Smooth muscle cell (in vitro differentiated cells): ENCODE data around the gene BPIFB1. TPM values are rescaled to one million over a fixed set of nuclear protein-coding genes. Genes with fewer than 3 reads are reported as not detected.

Source experiments
- DNase-seq: peaks from one replicate; lab custom pipeline; 2025; ENCODE audit not compliant: unreplicated experiment; lab: John Stamatoyannopoulos, UW
- H2AFZ ChIP-seq: fragments of 200-600 bp; sonication (generic); 2 replicates; pipeline ENCODE4 v1.6.0; 2016; ENCODE audit warnings: antibody characterized with exemption, low read depth, mild to moderate bottlenecking
- H3F3A ChIP-seq: fragments of 200-600 bp; sonication (generic); 2 replicates; pipeline ENCODE4 v1.6.0; 2017; ENCODE audit warnings: antibody characterized with exemption, low read depth
- H3K27ac ChIP-seq: fragments of 200-600 bp; sonication (generic); 2 replicates; pipeline ENCODE4 v1.5.1; 2016; ENCODE audit warnings: low read depth, mild to moderate bottlenecking
- H3K27me3 ChIP-seq: fragments of 200-600 bp; sonication (generic); 2 replicates; pipeline ENCODE4 v1.6.1; 2016; ENCODE audit warnings: low read depth, mild to moderate bottlenecking
- H3K36me3 ChIP-seq: fragments of 200-600 bp; sonication (generic); 2 replicates; pipeline ENCODE4 v1.5.1; 2016; ENCODE audit warnings: low read depth
- H3K4me1 ChIP-seq: fragments of 200-600 bp; sonication (generic); 2 replicates; pipeline ENCODE4 v1.5.1; 2016; ENCODE audit warnings: low read depth
- H3K4me2 ChIP-seq: fragments of 200-600 bp; sonication (generic); 2 replicates; pipeline ENCODE4 v1.6.0; 2016; ENCODE audit warnings: mild to moderate bottlenecking
- H3K4me3 ChIP-seq: fragments of 200-600 bp; sonication (generic); 2 replicates; pipeline ENCODE4 v1.5.1; 2016; ENCODE audit warnings: mild to moderate bottlenecking
- H3K79me2 ChIP-seq: fragments of 200-600 bp; sonication (generic); 2 replicates; pipeline ENCODE4 v1.6.0; 2016; ENCODE audit warnings: low read depth, mild to moderate bottlenecking
- H3K9ac ChIP-seq: fragments of 200-600 bp; sonication (generic); 2 replicates; pipeline ENCODE4 v1.6.0; 2016; ENCODE audit warnings: low read depth
- H3K9me3 ChIP-seq: fragments of 200-600 bp; sonication (generic); replicated peaks from 2 replicates; pipeline ENCODE4 v1.5.1; 2016; ENCODE audit warnings: low read depth
- H4K20me1 ChIP-seq: fragments of 200-600 bp; sonication (generic); 2 replicates; pipeline ENCODE4 v1.6.0; 2016; ENCODE audit warnings: low read depth
- CTCF ChIP-seq: fragments of 200-600 bp; sonication (generic); IDR thresholded peaks from 2 replicates; pipeline ENCODE4 v1.5.1; 2017; ENCODE audit warnings: borderline replicate concordance, mild to moderate bottlenecking, antibody characterized with exemption; ENCODE audit not compliant: insufficient read depth, poor library complexity, severe bottlenecking
- WGBS: methylation state at CpG from one replicate; pipeline ENCODE4 v1.1.7; 2016; ENCODE audit warnings: low lambda C conversion rate; 5-methylcytosine and 5-hydroxymethylcytosine counted together
- polyA plus RNA-seq: library from polyadenylated mRNA; unstranded; fragments of >200 nt; fragmentation: Nextera tagmentation; extraction: Ambion mirVana; gene quantifications from 2 replicates; pipeline ENCODE4 v1.2.1, GENCODE V29; 2016
- total RNA-seq: library from RNA; depleted of rRNA; stranded (reverse); fragments of >200 nt; gene quantifications from 2 replicates; pipeline ENCODE4 v1.2.3, GENCODE V29; 2014

BPIFB1 gene
- total and polyA plus RNA-seq, 2 experiments from 2014 or later = not detected

GRCh38 chr20:33299111-33299603 is 16.1 kb downstream of the BPIFB1 start:
- Histone ChIP-seq H3K9me3 (no peaks in the 10 kb centered on the region), H3K4me3 (no peak overlapping the region), H3K27ac (no peak overlapping the region), H3K4me2 (peak overlapping the region; percentile 71), H3K27me3 (peaks cover 44% of the 10 kb centered on the region), H3F3A (no peaks in the 10 kb centered on the region), H3K9ac (no peak overlapping the region), H4K20me1 (no peaks in the 10 kb centered on the region), H3K4me1 (no peaks in the 10 kb centered on the region), H3K79me2 (no peaks in the 10 kb centered on the region), H3K36me3 (no peaks in the 10 kb centered on the region), H2AFZ (no peak overlapping the region)
- TF ChIP-seq CTCF = peak; percentile 99
- peak; percentile 24 for DNase-seq
- WGBS = 18% methylated on average over 24 of the region's 24 CpGs

GRCh38 chr20:33301192-33301930 is 18.3 kb downstream of the BPIFB1 start:
- Histone ChIP-seq H3K9me3 (no peaks in the 10 kb centered on the region), H3K27me3 (peaks cover 24% of the 10 kb centered on the region), H2AFZ (no peak overlapping the region), H3K4me2 (no peak overlapping the region), H3K79me2 (no peaks in the 10 kb centered on the region), H3K36me3 (no peaks in the 10 kb centered on the region), H3F3A (no peaks in the 10 kb centered on the region), H3K4me1 (no peaks in the 10 kb centered on the region), H3K27ac (no peak overlapping the region), H3K4me3 (no peak overlapping the region), H3K9ac (no peak overlapping the region), H4K20me1 (no peaks in the 10 kb centered on the region)
- WGBS = 73% methylated on average over 11 of the region's 11 CpGs
- no peak for DNase-seq
- no peak for TF ChIP-seq CTCF

- Histone ChIP-seq H3F3A (no peaks in the 10 kb centered on the region), H2AFZ (no peak overlapping the region), H3K9me3 (no peaks in the 10 kb centered on the region), H3K36me3 (no peaks in the 10 kb centered on the region), H3K27ac (no peak overlapping the region), H3K4me1 (no peaks in the 10 kb centered on the region), H3K79me2 (no peaks in the 10 kb centered on the region), H3K9ac (no peak overlapping the region), H3K27me3 (peaks cover 4% of the 10 kb centered on the region), H3K4me2 (no peak overlapping the region), H4K20me1 (no peaks in the 10 kb centered on the region), H3K4me3 (no peak overlapping the region)
- 91% methylated on average over 6 of the region's 6 CpGs for WGBS
- DNase-seq = no peak
- no peak for TF ChIP-seq CTCF
These were observed 20.6 kb downstream of the BPIFB1 start for GRCh38 chr20:33303595-33303994.

GRCh38 chr20:33304046-33304445 is 21.0 kb downstream of the BPIFB1 start:
- Histone ChIP-seq H3K4me1 (no peaks in the 10 kb centered on the region), H4K20me1 (no peaks in the 10 kb centered on the region), H3K27me3 (no peaks in the 10 kb centered on the region), H3K36me3 (no peaks in the 10 kb centered on the region), H3K4me2 (no peak overlapping the region), H3K79me2 (no peaks in the 10 kb centered on the region), H3F3A (no peaks in the 10 kb centered on the region), H3K9me3 (no peaks in the 10 kb centered on the region), H3K4me3 (no peak overlapping the region), H3K9ac (no peak overlapping the region), H3K27ac (no peak overlapping the region), H2AFZ (no peak overlapping the region)
- WGBS = 92% methylated on average over 10 of the region's 10 CpGs
- TF ChIP-seq CTCF = no peak
- no peak for DNase-seq
